ENCODE data around the gene YBX1. TPM values are rescaled to one million over a fixed set of nuclear protein-coding genes. Genes with fewer than 3 reads are reported as not detected.
"Not testable (repeated sequence)": the region's sequence is repeated elsewhere in the genome, so short reads cannot be mapped to it uniquely, and the experiment has no call there.

YBX1 gene
- total RNA-seq, 4 donors from 2014 or later, result 236 to 470 (median 287) TPM

DNA sequence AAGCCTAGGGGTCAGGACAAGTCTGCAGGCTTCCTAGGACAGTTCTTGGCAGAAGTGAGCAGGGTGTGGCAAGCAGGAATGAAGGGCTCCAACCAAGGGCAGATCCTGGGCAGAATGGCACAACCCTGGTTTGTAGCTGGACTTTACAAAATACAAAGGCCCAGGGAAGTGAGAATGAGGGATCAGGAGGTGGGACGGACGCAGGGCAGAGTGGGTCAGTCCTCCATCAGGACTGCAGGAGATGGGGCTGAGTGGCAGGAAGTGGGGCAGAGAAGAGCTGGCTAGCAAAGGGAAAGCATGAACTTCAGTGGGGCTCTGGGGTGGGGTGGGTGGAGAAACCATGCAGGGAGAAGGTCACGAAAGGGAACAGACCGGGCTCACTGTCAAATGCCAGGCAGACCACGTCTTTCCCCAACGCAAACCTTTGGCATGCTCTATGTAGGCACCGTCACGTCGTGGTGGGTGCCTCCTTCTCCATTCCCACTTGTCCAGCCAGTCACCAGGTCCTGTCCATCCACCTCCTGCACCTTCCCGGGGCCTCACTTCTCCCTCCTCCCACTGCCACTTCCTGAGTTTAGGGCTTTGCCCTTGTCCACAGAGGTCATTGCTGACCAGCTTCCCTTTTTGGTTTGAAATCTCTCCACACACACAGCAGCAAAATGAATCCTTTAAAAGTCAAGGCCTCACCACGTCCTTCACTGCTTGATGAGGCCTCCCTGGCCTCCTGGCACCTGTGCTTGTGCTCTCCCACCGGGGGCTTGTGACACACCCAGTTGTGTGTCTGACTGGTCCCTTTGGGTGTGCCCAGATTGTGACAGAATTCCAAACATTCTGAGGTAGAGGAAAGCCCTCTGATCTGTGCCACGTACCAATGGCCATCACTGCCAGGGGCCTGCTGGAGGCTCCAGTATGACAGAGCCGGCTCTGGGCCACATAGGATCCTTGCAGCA, 66.5 kb downstream of the YBX1 start:
- H3K27ac ChIP-seq, result no peak overlapping the region
- H3K36me3 ChIP-seq, result peaks cover 0 to 42% (median 0%) of the 10 kb centered on the region in 3 donors
- H3K27me3 ChIP-seq, result no peaks in the 10 kb centered on the region
- DNase-seq, result no peak
- TF ChIP-seq CTCF (IDR thresholded peaks at IDR 0.05) (no peak), POLR2A (IDR thresholded peaks at IDR 0.05) (no peak)
- no peak overlapping the region for H3K4me3 ChIP-seq
- H3K9me3 ChIP-seq, result no peaks in the 10 kb centered on the region
- peaks cover 0 to 5% (median 0%) of the 10 kb centered on the region in 4 donors for H3K4me1 ChIP-seq

- peaks cover 0 to 6% (median 0%) of the 10 kb centered on the region in 4 donors for H3K4me1 ChIP-seq
- no peak for TF ChIP-seq POLR2A (IDR thresholded peaks at IDR 0.05)
- no peaks in the 10 kb centered on the region for H3K9me3 ChIP-seq
- no peak for DNase-seq
- no peak overlapping the region for H3K4me3 ChIP-seq
- H3K27ac ChIP-seq, result no peak overlapping the region
- peaks cover 0 to 55% (median 0%) of the 10 kb centered on the region in 3 donors for H3K36me3 ChIP-seq
- H3K27me3 ChIP-seq, result no peaks in the 10 kb centered on the region
Measured at GRCh38 chr1:42750041-42750440, 67.8 kb downstream of the YBX1 start.

DNA sequence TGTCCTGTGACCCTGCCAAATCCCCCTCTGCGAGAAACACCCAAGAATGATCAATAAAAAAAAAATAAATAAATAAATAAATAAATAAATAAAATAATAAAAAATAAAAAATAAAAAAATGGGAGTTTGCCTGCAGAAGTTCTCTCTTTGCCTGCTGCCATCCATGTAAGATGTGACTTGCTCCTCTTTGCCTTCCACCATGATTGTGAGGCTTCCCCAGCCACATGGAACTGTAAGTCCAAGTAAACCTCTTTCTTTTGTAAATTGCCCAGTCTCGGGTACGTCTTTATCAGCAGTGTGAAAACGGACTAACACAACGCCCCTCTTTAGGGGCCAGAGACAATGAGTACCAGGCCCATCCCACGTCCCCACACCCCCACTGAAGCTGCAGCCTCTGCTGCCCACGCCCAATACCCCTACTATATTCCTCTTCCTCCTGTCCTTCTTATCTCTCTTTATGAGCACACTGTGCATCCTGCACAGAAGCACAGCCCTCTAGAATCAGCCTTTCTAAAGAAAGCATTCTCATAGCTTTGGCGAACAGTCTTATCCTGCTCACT, 69.4 kb downstream of the YBX1 start:
- H3K4me3 ChIP-seq, H3K9me3 ChIP-seq, H3K27ac ChIP-seq, H3K27me3 ChIP-seq, DNase-seq, H3K4me1 ChIP-seq: not testable (repeated sequence)
- H3K36me3 ChIP-seq, result peaks cover 0 to 63% (median 0%) of the 10 kb centered on the region in 3 donors

- Histone ChIP-seq H3K27ac (no peak overlapping the region), H3K4me1 (peaks cover 0 to 6% (median 0%) of the 10 kb centered on the region in 4 donors), H3K36me3 (peaks cover 0 to 62% (median 0%) of the 10 kb centered on the region in 3 donors), H3K27me3 (no peaks in the 10 kb centered on the region), H3K9me3 (no peaks in the 10 kb centered on the region), H3K4me3 (no peak overlapping the region)
- DNase-seq, result no peak
- TF ChIP-seq CTCF (IDR thresholded peaks at IDR 0.05) (no peak), POLR2A (IDR thresholded peaks at IDR 0.05) (no peak)
Measured at GRCh38 chr1:42752284-42752683, 70.1 kb downstream of the YBX1 start.

DNA sequence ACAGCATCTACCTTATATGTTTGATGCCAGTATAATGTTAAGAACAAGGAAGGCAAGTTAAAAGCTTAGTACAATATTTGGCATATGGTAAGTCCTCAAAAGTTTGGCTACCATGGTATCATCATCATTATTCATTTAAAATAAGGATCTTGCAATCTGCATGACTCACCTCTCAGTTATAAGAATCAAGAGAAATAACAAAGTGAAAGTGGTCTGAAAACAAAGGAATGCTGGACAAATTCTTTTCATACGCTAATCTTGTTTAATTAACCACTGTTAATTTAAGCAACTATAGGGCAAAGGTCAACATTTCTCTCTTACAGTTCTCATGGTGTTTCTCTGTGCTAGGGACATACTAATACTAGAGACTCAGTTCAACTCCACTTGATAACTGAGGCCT, 70.9 kb downstream of the YBX1 start:
- TF ChIP-seq CTCF (IDR thresholded peaks at IDR 0.05) (no peak), POLR2A (IDR thresholded peaks at IDR 0.05) (no peak)
- Histone ChIP-seq H3K4me1 (peaks cover 0 to 6% (median 0%) of the 10 kb centered on the region in 4 donors), H3K36me3 (peaks cover 0 to 69% (median 0%) of the 10 kb centered on the region in 3 donors), H3K27me3 (no peaks in the 10 kb centered on the region), H3K27ac (no peak overlapping the region), H3K9me3 (no peaks in the 10 kb centered on the region), H3K4me3 (no peak overlapping the region)
- DNase-seq, result no peak

Other genes starting within 250 kb of the YBX1 start
- 1 to 10 TPM in 2 of 4 donors, under 1 TPM in 1, not detected in 1; 0.54 to 3.0 (median 1.9) TPM for gene ZMYND12, start 226.4 kb upstream of the YBX1 start, total RNA-seq
- gene PPCS, start 225.9 kb upstream of the YBX1 start, total RNA-seq, result 100 to 1,000 TPM in 1 of 4 donors, 10 to 100 TPM in 3; 73.3 to 118 (median 78.0) TPM
- 10 to 100 TPM in 1 of 4 donors, 1 to 10 TPM in 3; 1.8 to 29.4 (median 7.4) TPM for gene CCDC30, start 219.1 kb upstream of the YBX1 start, total RNA-seq
- gene PPIH, start 24.0 kb upstream of the YBX1 start, total RNA-seq, result 10 to 100 TPM; 15.1 to 41.7 (median 26.1) TPM
- not detected for gene CLDN19, start 57.8 kb downstream of the YBX1 start, total RNA-seq
- gene P3H1, start 84.6 kb downstream of the YBX1 start, total RNA-seq, result 100 to 1,000 TPM in 1 of 4 donors, 10 to 100 TPM in 3; 19.4 to 151 (median 27.9) TPM
- gene C1orf50, start 84.8 kb downstream of the YBX1 start, total RNA-seq, result 10 to 100 TPM in 1 of 4 donors, 1 to 10 TPM in 3; 1.7 to 11.6 (median 4.4) TPM
- not detected for gene TMEM269, start 102.6 kb downstream of the YBX1 start, total RNA-seq
- gene ERMAP, start 134.7 kb downstream of the YBX1 start, total RNA-seq, result 10 to 100 TPM; 11.2 to 15.3 (median 13.6) TPM
- 10 to 100 TPM in 3 of 4 donors, not detected in 1; 12.2 to 16.8 (median 16.6) TPM for gene SVBP, start 135.0 kb downstream of the YBX1 start, total RNA-seq
- 10 to 100 TPM in 3 of 4 donors, 1 to 10 TPM in 1; 3.3 to 19.0 (median 10.8) TPM for gene ZNF691, start 164.2 kb downstream of the YBX1 start, total RNA-seq

Data from Peyer's patch (tissue), 4 donors.